Fibroblast of pulmonary artery (primary cell): ENCODE measurements around the gene IZUMO3.

Experiments used
- DNase-seq: peaks from one replicate; pipeline ENCODE4 v3.0.0-alpha.2; 2010; ENCODE audit warnings: low read depth
- H3K4me3 ChIP-seq: replicated peaks from 2 replicates; pipeline ENCODE4 v1.5.1; 2011; ENCODE audit warnings: low read depth, mild to moderate bottlenecking, control low read depth, low read length, moderate library complexity
- TF ChIP-seq, protein P1 (sequence below): IDR thresholded peaks from 2 replicates; pipeline ENCODE4 v1.5.1; 2011; ENCODE audit warnings: mild to moderate bottlenecking, control low read depth, low read length, inconsistent platforms; ENCODE audit errors: missing control alignments

Gene IZUMO3

GRCh38 chr9:24504521-24504920 is 41.2 kb downstream of the IZUMO3 start:
- no peak overlapping the region for H3K4me3 ChIP-seq
- TF ChIP-seq, protein P1, sequence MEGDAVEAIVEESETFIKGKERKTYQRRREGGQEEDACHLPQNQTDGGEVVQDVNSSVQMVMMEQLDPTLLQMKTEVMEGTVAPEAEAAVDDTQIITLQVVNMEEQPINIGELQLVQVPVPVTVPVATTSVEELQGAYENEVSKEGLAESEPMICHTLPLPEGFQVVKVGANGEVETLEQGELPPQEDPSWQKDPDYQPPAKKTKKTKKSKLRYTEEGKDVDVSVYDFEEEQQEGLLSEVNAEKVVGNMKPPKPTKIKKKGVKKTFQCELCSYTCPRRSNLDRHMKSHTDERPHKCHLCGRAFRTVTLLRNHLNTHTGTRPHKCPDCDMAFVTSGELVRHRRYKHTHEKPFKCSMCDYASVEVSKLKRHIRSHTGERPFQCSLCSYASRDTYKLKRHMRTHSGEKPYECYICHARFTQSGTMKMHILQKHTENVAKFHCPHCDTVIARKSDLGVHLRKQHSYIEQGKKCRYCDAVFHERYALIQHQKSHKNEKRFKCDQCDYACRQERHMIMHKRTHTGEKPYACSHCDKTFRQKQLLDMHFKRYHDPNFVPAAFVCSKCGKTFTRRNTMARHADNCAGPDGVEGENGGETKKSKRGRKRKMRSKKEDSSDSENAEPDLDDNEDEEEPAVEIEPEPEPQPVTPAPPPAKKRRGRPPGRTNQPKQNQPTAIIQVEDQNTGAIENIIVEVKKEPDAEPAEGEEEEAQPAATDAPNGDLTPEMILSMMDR = no peak
- no peak for DNase-seq

GRCh38 chr9:24502206-24502937 is 43.3 kb downstream of the IZUMO3 start:
- no peak overlapping the region for H3K4me3 ChIP-seq
- DNase-seq = no peak
- TF ChIP-seq, protein P1 = no peak

DNA sequence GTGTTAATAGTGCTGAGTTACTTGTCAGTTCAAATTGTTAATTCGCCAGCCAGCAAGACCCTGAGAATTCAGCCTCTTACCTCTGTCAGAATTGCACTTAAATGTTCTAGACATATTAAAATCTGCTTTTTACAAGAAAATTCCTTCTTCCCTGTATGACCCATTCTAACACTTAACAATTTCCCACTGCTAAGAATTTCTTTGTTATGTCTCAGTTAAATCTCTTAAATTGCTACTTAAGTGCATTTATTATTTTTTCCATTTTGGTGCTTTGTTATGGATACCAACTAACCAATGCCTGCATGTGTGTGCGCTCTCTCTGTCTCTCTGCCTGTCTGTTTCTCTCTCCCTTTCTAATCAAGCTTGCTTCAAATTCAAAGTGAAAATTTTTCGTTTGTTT is 44.9 kb downstream of the IZUMO3 start:
- no peak for DNase-seq
- TF ChIP-seq, protein P1 = no peak
- no peak overlapping the region for H3K4me3 ChIP-seq

GRCh38 chr9:24498632-24499031 is 47.1 kb downstream of the IZUMO3 start:
- H3K4me3 ChIP-seq = no peak overlapping the region
- TF ChIP-seq, protein P1 = no peak
- no peak for DNase-seq

- TF ChIP-seq, protein P1 = no peak
Measured at GRCh38 chr9:24497671-24498070, 48.0 kb downstream of the IZUMO3 start.

More at GRCh38 chr9:24497671-24498070, 48.0 kb downstream of the IZUMO3 start:
- no peak for DNase-seq
- no peak overlapping the region for H3K4me3 ChIP-seq
